ENCODE data around the gene C4orf50.

C4orf50 gene

GRCh38 chr4:5943561-5943960 lies 74.7 kb downstream of the C4orf50 start:
- no peak for DNase-seq (ENCODE audit: low read depth)

- no peak for DNase-seq (ENCODE audit: low read depth)
Measured at GRCh38 chr4:5942947-5943346, 75.3 kb downstream of the C4orf50 start.

- no peak for DNase-seq (ENCODE audit: low read depth)
Measured at GRCh38 chr4:5941601-5942000, 76.6 kb downstream of the C4orf50 start.

- no peak for DNase-seq (ENCODE audit: low read depth)
Measured at GRCh38 chr4:5940470-5941203, 77.6 kb downstream of the C4orf50 start.

- no peak for DNase-seq (ENCODE audit: low read depth)
Measured at GRCh38 chr4:5933996-5934831, 84.0 kb downstream of the C4orf50 start.

- no peak for DNase-seq (ENCODE audit: low read depth)
Measured at GRCh38 chr4:5933116-5933515, 85.1 kb downstream of the C4orf50 start.

DNA sequence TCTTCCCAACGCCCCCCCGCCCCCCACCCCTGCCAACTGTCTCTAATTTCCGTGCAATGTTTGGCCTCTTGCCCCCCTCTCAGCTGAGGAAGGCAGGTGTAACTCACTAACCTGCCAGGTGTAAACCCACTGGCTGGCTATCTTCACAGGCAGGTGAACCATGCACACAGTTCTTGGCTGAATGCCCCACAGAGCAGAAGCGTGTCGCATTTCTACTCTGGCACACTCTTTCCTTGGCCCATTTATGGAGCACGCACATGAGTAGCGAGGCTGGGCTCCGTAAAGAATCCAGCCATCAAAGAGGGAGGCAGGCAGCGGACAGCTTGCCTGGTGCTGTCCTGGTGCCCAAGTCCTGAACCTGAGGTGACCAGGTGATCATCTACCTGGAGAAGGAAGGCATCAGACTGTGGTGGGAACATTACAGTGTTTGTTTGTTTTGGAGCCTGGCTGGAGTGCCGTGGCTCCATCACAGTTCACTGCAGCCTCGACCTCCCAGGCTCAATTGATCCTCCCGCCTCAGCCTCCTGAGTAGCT lies 86.1 kb downstream of the C4orf50 start:
- no peak for DNase-seq (ENCODE audit: low read depth)

DNA sequence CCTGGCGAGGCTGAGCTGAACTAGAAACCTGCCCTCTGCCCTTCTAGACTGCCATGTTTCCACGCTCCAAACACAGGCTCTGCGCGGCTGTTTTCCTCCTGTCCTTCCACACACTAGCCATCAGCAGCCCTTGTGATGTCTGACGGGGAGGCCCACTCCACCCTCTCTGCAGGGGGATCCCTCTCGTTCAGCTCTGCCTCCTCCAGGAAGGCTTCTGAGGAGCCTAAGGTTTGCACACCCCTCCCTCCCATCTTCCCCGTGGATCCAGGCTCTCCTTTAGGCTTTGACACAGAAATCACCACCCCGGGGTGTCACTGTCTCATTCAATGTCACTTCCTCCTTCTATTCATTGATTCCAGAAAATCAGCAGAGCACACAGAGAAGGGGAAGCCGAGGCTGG lies 86.7 kb downstream of the C4orf50 start:
- no peak for DNase-seq (ENCODE audit: low read depth)

GRCh38 chr4:5930876-5931275 lies 87.4 kb downstream of the C4orf50 start:
- DNase-seq (ENCODE audit: low read depth) = no peak

DNA sequence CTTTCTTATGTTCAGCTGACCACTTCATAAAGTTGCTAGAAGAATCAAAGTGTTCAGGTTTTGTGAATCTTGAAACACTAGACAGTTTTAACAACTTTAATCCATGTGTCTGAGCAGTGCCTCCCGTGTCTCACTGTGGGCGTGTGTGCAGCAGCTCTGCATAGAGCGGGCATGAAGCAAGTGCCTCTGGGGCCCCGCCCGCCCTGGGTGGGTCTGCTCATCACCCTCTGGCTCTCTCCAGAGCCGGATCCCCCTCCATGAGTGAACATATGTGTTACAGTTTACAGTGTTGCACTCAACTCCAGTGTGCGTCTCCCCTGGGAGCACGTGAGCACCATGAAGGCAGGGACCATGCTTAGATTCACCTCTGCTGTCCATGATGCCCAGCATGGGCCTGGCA lies 87.8 kb downstream of the C4orf50 start:
- no peak for DNase-seq (ENCODE audit: low read depth)

DNA sequence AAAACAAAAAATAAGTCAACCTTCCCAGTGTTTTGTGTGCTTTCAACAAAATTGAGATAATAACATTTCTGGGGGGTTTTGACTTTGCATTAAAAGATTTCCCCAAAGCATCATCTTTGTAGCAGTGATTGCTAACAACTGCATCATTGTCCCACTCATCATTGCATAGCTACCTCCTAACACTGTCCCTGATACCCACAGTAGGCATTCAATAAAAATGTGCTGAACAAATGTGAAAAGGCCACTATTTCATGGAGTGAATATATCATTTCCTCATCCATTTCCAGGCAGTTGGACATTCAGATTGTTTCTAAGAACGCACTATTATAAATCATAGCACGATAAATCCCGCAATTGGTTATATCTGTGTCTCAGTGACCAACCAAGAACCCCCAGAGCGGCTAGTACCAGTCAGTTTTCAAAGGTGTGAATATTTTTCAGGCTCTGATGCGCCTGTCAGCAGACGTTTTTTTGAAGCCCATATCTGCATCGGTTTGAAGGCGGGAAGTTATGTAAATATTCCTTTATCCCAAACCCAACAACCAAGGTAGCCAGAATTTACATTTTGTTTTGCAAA lies 89.3 kb downstream of the C4orf50 start:
- no peak for DNase-seq (ENCODE audit: low read depth)

GRCh38 chr4:5928274-5928673 lies 90.0 kb downstream of the C4orf50 start:
- no peak for DNase-seq (ENCODE audit: low read depth)

- DNase-seq (ENCODE audit: low read depth) = no peak
Measured at GRCh38 chr4:5927747-5928146, 90.5 kb downstream of the C4orf50 start.

DNA sequence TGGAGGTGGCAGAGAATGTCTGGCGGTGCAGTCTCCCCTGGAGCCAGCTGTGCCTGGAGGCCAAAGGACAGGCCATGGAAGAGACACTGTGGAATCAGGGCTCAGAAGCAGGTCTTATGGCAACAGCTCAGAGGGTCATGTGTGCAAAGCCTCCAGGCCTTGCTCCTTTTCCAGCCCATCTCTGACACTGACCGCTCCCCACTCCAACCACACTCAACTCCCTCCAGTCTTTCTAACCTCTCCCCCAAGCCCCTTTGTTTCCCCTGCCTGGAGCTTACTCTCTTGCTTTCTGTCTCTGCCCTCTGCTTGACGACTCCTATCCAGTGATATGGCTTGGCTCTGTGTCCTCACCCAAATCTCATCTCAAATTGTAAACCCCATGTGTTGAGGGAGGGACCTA lies 91.1 kb downstream of the C4orf50 start:
- DNase-seq (ENCODE audit: low read depth) = no peak

GRCh38 chr4:5926598-5926997 lies 91.6 kb downstream of the C4orf50 start:
- DNase-seq (ENCODE audit: low read depth) = no peak

GRCh38 chr4:5925419-5926200 lies 92.6 kb downstream of the C4orf50 start:
- DNase-seq (ENCODE audit: low read depth) = no peak

GRCh38 chr4:5924461-5925125 lies 93.6 kb downstream of the C4orf50 start:
- no peak for DNase-seq (ENCODE audit: low read depth)

- DNase-seq (ENCODE audit: low read depth) = no peak
Measured at GRCh38 chr4:5923376-5923775, 94.9 kb downstream of the C4orf50 start.

- no peak for DNase-seq (ENCODE audit: low read depth)
Measured at GRCh38 chr4:5922556-5922955, 95.7 kb downstream of the C4orf50 start.

DNA sequence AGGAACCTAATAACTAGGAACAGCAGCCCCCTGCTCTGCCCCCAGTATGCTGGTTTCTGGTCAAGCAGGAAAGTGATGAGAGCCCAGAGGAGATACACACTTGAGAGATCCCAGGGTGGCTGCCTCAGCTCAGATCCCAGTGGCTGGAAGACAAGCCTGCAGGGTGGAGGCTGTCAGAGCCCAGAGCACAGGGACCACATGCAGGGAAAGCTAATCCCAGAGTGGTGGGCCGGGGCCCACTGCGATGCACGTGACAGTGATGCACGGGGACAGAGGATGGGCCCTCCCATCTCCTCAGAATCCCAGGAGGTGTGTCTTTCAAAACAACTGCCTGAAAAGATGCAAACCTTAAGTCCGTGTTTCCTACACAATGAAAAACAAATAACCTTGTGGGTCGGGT lies 96.2 kb downstream of the C4orf50 start:
- no peak for DNase-seq (ENCODE audit: low read depth)
